ENCODE data around the gene USP11.

The USP11 gene

GRCh38 chrX:47293106-47293505 lies 60.3 kb downstream of the USP11 start:
- TF ChIP-seq EZH2phosphoT487 (IDR thresholded peaks at IDR 0.05; ENCODE audit: borderline replicate concordance, low read length): no peak
- TF ChIP-seq CTCF (IDR thresholded peaks at IDR 0.05; ENCODE audit: low read depth, low read length, poor library complexity, severe bottlenecking): no peak
- Histone ChIP-seq H3F3A (ENCODE audit: control insufficient read depth, insufficient read depth) (no peaks in the 10 kb centered on the region), H3K27me3 (ENCODE audit: control insufficient read depth, low read length) (no peaks in the 10 kb centered on the region), H3K4me1 (ENCODE audit: control insufficient read depth, low read length) (no peaks in the 10 kb centered on the region), H3K9me2 (replicated peaks; ENCODE audit: control insufficient read depth, low read length) (no peaks in the 10 kb centered on the region), H3K79me2 (ENCODE audit: control insufficient read depth, low read length) (no peaks in the 10 kb centered on the region), H3K27ac (ENCODE audit: low read depth, low read length) (no peak overlapping the region), H4K20me1 (ENCODE audit: control insufficient read depth, insufficient read depth, low read depth, low read length) (no peaks in the 10 kb centered on the region), H3K4me2 (ENCODE audit: low read length) (no peak overlapping the region), H3K36me3 (ENCODE audit: control insufficient read depth, low read length) (no peaks in the 10 kb centered on the region), H3K4me3 (ENCODE audit: low read length) (no peak overlapping the region), H3K9me3 (ENCODE audit: control insufficient read depth, insufficient read depth, low read length) (no peaks in the 10 kb centered on the region)

GRCh38 chrX:47296766-47297365 lies 64.1 kb downstream of the USP11 start:
- no peaks in the 10 kb centered on the region for H4K20me1 ChIP-seq (ENCODE audit: control insufficient read depth, insufficient read depth, low read depth, low read length)
- H3K27me3 ChIP-seq (ENCODE audit: control insufficient read depth, low read length): no peaks in the 10 kb centered on the region
- H3K9me2 ChIP-seq (replicated peaks; ENCODE audit: control insufficient read depth, low read length): no peaks in the 10 kb centered on the region
- no peak overlapping the region for H3K4me3 ChIP-seq (ENCODE audit: low read length)
- no peak overlapping the region for H3K27ac ChIP-seq (ENCODE audit: low read depth, low read length)
- TF ChIP-seq CTCF (IDR thresholded peaks at IDR 0.05; ENCODE audit: low read depth, low read length, poor library complexity, severe bottlenecking) (no peak), EZH2phosphoT487 (IDR thresholded peaks at IDR 0.05; ENCODE audit: borderline replicate concordance, low read length) (no peak)
- H3K4me1 ChIP-seq (ENCODE audit: control insufficient read depth, low read length): no peaks in the 10 kb centered on the region
- no peaks in the 10 kb centered on the region for H3K9me3 ChIP-seq (ENCODE audit: control insufficient read depth, insufficient read depth, low read length)
- no peaks in the 10 kb centered on the region for H3F3A ChIP-seq (ENCODE audit: control insufficient read depth, insufficient read depth)
- H3K79me2 ChIP-seq (ENCODE audit: control insufficient read depth, low read length): no peaks in the 10 kb centered on the region
- H3K36me3 ChIP-seq (ENCODE audit: control insufficient read depth, low read length): no peaks in the 10 kb centered on the region
- H3K4me2 ChIP-seq (ENCODE audit: low read length): no peak overlapping the region

GRCh38 chrX:47297874-47298273 lies 65.1 kb downstream of the USP11 start:
- Histone ChIP-seq H3K27ac (ENCODE audit: low read depth, low read length) (no peak overlapping the region), H3K9me3 (ENCODE audit: control insufficient read depth, insufficient read depth, low read length) (no peaks in the 10 kb centered on the region)
- TF ChIP-seq EZH2phosphoT487 (IDR thresholded peaks at IDR 0.05; ENCODE audit: borderline replicate concordance, low read length) (no peak), CTCF (IDR thresholded peaks at IDR 0.05; ENCODE audit: low read depth, low read length, poor library complexity, severe bottlenecking) (no peak)

More at GRCh38 chrX:47297874-47298273, 65.1 kb downstream of the USP11 start:
- Histone ChIP-seq H3K4me3 (ENCODE audit: low read length) (no peak overlapping the region), H3K9me2 (replicated peaks; ENCODE audit: control insufficient read depth, low read length) (no peaks in the 10 kb centered on the region), H3K27me3 (ENCODE audit: control insufficient read depth, low read length) (no peaks in the 10 kb centered on the region), H3K4me2 (ENCODE audit: low read length) (no peak overlapping the region), H3F3A (ENCODE audit: control insufficient read depth, insufficient read depth) (no peaks in the 10 kb centered on the region), H3K4me1 (ENCODE audit: control insufficient read depth, low read length) (no peaks in the 10 kb centered on the region), H4K20me1 (ENCODE audit: control insufficient read depth, insufficient read depth, low read depth, low read length) (no peaks in the 10 kb centered on the region), H3K36me3 (ENCODE audit: control insufficient read depth, low read length) (no peaks in the 10 kb centered on the region), H3K79me2 (ENCODE audit: control insufficient read depth, low read length) (no peaks in the 10 kb centered on the region)

Measured in DOHH2 (cell line).